Endometrial microvascular endothelial cells (primary cell): ENCODE measurements around the gene NEDD4. TPM values are rescaled to one million over a fixed set of nuclear protein-coding genes. Genes with fewer than 3 reads are reported as not detected.
"Not testable (repeated sequence)": the region's sequence is repeated elsewhere in the genome, so short reads cannot be mapped to it uniquely, and the experiment has no call there.

Experiments used
- in situ Hi-C: cut with HindIII; loops from 2 replicates; pipeline ENCODE4 v1.10.0; 2017; ENCODE audit warnings: low sequenced_read_pairs, low pct_unique_long_range_greater_than_20kb; ENCODE audit errors: inconsistent ontology term
- total RNA-seq: library from RNA; depleted of rRNA; stranded (reverse); fragments of >200 nt; gene quantifications from one replicate; pipeline ENCODE4 v1.2.3, GENCODE V29; 2015; ENCODE audit errors: inconsistent ontology term

The NEDD4 gene
- total RNA-seq, 1 donor from 2014 or later: 61.0 TPM

DNA sequence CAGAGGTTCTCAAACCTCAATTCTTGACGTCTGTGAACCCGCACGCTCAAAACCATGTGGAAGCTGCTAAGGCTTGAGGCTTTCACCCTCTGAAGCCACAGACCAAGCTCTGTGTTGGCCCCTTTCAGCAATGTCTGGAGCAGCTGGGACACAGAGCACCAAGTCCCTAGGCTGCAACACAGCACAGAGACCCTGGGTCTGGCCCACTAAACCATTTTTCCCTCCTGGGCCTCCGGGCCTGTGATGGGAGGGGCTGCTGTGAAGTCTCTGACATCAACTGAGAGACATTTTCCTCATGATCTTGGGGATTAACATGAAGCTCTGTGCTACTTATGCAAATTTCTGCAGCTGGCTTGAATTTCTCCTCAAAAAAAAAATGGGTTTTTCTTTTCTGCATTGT lies 21.3 kb upstream of the NEDD4 start:
- in situ Hi-C loops: no loop called here

DNA sequence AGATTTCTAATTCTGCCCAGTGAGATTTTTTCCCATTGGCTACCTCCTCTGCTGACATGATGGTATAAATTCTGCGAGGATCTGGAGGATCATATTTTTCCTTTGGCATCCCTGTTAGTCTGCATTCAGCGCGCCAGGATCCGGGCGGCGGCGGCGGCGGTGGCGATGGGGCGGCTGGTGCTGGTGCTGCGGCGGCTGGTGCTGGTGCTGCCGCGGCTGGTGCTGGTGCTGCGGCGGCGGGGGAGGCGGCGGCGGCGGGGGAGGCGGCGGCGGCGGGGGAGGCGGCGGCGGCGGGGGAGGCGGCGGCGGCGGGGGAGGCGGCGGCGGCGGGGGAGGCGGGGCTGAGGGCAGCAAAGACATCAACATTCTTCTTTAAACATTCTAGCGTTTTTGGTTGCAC lies 13.6 kb upstream of the NEDD4 start:
- in situ Hi-C loops: not testable (repeated sequence)

DNA sequence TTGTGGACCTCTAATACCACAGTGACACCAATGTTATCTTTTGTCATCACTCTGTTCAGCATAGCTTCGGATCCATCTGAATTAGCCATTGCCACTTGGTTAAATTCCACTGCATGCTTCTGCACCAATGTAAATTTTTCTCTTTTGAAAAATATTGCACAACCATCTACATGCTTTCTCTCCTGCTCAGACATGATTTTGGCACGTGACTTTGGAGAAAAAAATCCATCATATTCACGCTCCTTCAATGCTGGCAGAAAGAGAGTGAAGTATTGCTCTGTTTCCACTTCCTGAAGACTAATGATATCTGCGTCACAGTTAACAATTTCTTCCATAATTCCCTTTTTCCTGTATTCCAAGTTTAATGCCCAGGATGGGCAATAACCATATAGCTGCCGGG lies 13.0 kb upstream of the NEDD4 start:
- in situ Hi-C loops: not testable (repeated sequence)

DNA sequence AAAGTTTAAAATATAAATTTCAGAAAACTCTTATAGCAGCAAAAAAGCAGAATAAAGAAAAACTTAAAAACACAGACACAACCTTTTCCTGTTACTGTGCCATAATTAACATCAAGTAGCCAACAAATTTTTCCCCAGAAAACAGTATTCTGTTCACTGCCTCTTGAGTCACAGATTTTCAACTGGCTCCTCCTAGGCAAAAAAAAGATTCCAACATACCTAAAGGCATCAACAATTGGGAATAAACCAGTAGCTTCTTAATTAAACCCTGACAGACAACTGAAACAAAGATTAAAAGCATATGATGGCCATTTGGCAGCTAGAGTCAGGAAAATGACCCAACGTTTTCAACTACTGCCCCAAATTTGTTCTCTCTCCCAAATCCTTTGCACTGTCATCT lies 10.9 kb upstream of the NEDD4 start:
- in situ Hi-C loops: not testable (repeated sequence)

DNA sequence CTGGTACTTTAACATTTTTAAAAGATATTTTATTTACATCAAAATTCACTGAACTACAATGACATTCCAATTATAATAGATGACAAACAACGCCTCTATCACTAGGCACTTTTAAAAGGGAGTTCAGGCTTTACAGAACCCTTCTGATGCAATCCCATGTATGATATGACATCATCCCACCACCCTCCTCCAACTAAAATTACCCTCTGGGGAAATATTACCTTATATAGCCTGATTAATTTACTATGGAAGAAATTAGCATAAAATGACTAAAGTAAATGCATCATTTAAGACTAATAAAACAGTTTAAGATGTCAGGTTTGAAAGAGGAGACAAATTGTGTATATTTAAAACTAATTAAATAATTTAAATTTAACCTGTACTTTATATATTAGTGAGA lies 10.4 kb upstream of the NEDD4 start:
- in situ Hi-C loops: not testable (repeated sequence)

DNA sequence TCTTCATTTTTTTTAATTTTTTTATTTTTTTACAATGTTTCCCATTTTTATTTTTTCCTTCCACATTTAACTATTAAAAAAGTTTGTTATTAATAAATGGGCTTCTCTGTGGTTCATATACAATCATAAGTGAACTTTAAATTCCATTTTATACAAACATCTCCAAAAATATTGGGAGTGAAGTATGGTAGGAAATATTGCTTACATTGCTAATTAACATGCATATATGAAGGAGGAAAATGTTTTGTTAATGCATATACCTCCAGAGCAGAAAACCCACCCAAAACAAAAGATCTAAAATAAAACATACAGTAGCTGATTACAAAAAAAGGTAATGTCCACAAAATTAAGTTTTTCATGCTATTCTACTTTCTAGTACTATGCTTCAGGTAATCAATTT lies 9.9 kb upstream of the NEDD4 start:
- in situ Hi-C loops: not testable (repeated sequence)

DNA sequence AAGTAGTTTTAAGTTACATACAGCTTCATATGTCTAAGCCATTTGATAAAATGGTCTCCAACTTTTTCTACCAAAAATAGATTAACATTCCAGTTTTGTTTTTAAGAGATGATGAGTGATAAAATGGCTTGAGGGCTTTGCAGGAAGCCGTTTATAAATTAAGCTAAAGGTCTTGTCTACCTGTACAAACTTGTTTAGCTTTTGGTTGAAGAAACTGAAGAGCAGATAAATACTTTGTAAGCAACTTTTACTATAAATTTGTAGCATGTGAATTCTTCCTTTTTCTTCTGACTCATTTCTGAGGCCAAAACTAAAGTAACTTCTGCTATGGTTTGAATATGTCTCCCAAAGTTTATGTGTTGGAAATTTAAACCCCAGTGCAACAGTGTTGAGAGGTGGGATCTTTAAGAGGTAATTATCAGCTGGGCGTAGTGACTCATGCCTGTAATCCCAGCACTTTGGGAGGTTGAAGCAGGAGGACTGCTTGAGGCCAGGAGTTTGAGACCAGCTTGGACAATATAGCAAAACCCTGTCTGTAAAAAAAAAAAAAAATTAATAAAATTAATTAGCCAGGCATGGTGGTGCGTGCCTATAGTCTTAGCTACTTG lies 8.2 kb upstream of the NEDD4 start:
- in situ Hi-C loops: no loop called here

DNA sequence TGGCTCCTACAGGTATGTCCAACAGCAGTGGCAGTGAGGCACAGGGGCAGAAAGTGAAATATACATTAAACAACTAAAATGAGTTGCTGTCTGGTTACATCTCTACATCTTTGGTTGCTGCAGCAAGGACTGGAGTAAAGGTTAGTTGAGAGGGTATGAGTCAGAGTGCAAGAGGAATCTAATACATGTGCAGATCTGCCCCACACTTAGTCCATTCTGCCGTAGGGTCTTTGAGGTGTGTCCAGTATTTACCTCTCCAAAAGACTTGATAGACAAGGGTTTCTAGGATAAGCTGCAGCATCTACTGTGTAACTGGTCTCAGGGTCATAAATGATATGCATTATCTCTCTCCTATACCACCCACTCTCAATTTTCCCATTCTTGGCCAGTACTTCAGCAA lies 6.2 kb upstream of the NEDD4 start:
- in situ Hi-C loops: loop anchor here (25.0 kb wide), 1 partner anchor 238 kb away; the partner anchor contains the start of gene RFX7

DNA sequence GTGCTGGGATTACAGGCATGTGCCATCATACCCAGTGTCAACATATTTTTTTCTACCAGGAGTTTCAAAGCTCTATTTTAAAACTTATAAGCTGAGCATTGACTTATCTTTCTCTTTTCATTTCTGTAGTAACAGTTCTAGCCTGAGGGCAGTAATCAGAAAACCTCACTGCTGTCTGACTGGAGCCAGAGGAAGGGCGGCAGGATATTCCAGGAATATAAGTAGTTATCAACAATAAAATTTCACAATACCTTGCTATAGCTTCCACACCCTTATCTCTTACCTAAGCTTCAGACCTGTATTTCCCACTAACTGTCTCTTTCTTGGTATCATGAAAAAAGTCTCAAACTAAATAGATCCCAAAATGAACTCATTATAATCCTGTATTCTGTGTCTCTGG lies 5.1 kb upstream of the NEDD4 start:
- in situ Hi-C loops: loop anchor here (25.0 kb wide), 1 partner anchor 239 kb away; the partner anchor contains the start of gene RFX7

DNA sequence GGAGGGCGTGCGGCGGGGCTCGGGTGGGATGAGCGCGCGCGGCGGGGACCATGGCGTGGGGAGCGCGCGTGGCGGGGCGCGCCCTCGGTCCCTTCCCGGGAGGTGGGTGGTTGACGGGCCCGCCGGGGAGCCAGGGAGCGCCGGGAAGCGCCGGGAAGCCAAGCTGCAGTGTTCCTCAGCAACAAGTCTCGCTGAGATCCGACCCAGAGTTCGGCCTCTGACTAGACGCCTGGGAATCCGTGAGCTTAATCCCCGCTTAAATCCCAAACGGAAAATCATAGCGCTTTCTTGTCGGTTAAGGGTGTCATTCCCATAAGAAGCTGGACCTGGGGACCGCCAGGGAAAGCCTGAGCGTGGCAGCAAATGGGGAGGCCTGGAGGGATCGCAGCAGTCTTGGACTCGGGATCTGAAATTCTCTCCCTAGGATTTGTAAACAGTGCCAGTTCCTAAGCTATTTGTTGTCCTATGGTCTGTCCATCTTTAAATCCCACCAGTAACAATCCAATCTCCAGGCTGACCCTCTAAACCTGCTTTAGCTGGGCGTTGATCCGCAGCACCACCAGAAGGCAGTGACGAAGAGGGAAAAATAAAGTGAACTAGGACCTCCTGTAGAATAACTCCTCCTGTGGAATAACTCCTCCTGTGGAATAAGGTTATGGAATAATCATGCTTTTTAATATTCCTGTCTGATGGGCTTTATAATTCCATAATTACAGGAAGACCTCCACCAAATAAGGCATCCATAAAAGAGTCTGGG lies 570 bp upstream of the NEDD4 start:
- in situ Hi-C loops: loop anchor here (25.0 kb wide), 1 partner anchor 243 kb away; the partner anchor contains the start of gene RFX7

DNA sequence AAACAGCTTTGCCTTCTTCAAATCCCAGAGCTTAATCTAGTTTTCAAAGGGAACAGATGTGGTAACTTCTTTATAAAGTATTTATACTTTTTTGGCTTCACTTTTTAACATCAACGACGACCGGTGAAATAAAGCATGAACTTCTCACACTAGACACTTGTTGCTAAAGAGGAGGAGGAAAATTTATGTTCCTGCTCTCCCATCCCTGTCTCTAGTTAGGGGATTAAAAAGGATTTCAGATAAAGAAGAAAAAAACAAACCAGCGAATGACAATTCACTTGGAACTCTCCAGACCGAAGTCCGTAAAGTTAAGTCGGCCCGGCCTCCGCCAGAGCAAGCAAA lies 672 bp downstream of the NEDD4 start:
- in situ Hi-C loops: loop anchor here (25.0 kb wide), 1 partner anchor 245 kb away; the partner anchor contains the start of gene RFX7

DNA sequence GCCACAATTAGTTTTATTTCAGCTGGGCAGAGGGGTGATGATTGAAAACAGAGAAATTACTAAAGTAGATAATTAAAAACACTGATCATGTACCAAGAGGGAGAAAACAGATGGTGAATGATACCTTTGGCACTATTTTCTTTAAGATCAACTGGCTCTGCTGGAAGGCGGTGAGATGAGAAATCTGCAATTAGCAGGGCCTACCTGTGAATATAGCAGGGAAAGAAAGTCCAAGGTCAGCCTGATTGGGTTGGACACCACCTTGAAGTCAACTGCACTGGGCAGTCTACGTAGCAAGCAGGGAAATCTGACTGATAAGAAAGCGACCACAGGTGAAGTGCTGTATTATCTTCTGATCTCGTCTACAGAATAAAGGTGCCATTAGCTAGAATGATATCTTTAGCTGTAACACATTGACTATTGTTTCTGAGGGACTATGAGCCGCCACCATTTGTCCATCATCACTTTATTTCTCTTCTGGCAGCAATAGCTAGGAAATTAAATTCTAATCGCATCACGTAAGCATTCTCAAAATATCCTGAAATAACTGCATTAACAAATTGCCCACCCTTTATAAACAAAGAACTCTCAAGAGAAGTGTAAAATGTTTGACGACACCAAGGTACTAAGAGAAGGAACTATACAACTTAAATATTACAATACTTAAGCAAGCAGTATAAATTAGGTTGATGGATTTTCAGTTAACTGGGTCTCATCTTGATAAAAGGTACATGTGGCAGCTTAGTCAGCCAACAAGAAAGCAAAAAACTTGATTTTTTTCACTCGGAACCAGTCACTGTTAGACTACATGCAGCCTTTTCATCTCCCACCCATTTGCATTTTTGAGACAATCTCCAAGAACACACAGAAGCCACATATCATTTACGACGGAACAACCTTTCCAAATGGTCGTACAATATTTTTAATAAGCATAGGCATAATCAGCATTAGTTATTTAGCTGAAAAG lies 1.3 kb downstream of the NEDD4 start:
- in situ Hi-C loops: loop anchor here (25.0 kb wide), 1 partner anchor 245 kb away; the partner anchor contains the start of gene RFX7

DNA sequence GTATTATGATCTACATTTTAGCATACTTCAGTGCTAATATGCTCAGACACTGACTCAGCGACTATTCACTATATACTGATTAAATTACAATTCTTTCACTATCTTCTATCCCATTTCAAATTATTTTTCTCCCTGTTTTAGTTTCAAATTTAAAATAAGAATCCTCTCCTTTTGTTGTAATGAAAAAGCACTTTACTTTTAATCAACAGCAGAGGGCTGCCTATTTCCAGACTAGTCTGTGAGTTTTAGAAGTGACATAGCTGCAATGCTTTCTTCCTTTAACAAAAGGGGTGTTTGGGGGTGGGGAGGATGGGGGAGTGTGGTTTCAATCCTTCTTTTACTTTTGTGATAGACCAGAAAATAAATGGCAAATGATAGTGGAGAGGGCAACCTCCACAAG lies 2.4 kb downstream of the NEDD4 start:
- in situ Hi-C loops: loop anchor here (25.0 kb wide), 1 partner anchor 246 kb away; the partner anchor contains the start of gene RFX7

DNA sequence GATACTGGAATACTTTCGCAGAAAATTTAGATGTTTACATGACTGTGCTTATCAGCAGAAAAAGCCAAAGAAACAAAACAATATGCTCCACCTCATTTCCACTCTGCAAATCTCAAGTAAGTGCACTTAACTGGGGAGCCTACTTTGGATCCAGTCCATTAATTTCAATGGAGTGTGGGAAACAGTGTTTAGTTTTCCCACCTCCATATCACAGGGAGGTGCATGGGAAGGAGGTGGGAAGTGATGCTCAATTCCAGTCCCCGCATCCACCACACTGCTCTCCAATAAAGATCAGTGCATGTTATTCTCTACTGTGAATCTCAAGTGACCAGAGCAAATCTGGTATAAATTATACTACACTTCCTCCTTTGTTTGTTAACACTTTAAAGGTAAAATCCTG lies 2.9 kb downstream of the NEDD4 start:
- in situ Hi-C loops: loop anchor here (25.0 kb wide), 1 partner anchor 247 kb away; the partner anchor contains the start of gene RFX7

DNA sequence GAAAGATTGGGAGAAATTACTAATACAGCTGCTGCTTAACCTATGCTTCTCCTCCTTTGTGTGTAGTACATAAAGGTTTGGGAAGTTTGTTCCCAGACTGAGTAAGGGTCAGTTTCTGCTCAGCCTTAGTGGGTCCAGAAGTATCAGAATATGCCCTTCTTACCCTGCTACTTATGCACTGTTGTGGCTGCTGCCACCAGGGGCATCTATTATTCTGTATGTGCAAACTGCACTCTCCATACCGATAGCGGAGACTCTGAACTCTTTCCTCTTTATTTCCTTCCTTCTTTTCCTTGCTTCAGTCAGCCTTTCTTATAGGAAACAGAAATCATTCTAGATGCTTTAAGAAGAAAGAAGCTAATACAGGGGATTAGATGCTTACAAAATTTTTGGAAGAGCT lies 4.0 kb downstream of the NEDD4 start:
- in situ Hi-C loops: loop anchor here (25.0 kb wide), 1 partner anchor 248 kb away; the partner anchor contains the start of gene RFX7

DNA sequence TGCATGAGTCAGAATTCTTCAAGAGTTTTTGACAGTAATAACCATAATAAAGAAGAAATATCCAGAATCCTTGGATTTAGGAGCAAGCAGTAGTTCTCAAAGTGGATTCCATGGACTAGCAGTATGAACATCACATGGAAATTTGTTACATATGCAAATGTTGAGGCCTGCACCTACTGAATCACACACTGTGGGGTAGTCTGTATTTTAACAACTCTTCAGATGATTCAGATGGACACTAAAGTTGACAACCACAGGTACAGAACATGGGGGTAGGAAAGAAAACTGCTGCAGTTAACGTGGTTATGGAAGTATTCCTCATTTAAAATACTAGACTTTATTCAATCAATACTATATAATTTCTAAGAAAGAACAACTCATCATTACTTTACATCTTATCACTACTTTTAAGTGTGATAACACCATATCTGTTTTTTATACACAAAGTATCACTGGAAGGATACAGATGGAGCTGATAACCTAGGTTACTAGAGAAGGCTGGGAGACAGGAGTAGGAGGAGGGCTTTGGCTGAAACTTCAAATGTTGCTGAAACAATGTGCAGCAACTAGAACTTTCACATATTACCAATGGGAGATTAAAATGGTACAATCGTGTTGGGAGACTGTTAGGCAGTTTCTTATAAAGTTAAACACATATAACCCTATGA lies 11.7 kb downstream of the NEDD4 start:
- in situ Hi-C loops: loop anchor here (25.0 kb wide), 1 partner anchor 256 kb away; the partner anchor contains the start of gene RFX7

DNA sequence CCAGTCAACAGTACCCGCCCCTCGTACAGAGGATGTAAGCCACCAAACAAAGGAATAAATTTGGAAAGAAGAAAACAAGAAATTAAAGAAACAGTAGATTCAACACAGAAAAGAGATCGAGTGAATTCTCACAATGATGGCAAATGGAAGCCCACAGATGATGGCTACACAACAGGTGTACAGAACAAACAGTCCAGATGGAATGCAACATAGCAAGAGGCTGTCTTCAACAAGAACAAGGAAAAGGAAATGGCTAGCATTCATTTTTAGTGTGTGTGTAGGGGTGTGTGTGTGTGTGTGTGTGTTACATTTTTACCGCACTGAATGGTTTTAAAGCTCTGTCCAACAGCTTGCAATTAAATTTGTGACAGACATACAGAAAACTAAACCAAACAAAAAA lies 12.9 kb downstream of the NEDD4 start:
- in situ Hi-C loops: loop anchor here (25.0 kb wide), 1 partner anchor 257 kb away; the partner anchor contains the start of gene RFX7

DNA sequence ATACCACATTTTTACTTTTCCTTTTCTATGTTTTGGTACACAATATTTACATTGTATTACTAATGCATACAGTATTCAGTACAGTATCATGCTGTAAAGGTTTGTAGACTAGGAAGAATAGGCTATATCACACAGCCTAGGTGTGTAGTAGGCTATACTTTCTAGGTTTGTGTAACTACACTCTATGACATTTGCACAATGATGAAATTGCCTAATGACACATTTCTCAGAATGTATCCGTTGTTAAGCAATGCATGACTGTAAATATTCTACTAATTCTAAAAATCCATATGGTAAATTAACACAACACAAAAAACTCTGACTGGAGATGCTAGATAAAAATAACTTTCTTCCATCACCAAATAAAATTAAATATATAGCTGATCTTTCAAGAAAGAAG lies 16.2 kb downstream of the NEDD4 start:
- in situ Hi-C loops: loop anchor here (25.0 kb wide), 1 partner anchor 260 kb away; the partner anchor contains the start of gene RFX7
